Keratinocyte (primary cell): Measurements from ENCODE around the gene MXRA8. TPM values are rescaled to one million over a fixed set of nuclear protein-coding genes. Genes with fewer than 3 reads are reported as not detected.

Experiments
- DNase-seq: peaks from one replicate; pipeline ENCODE4 v3.0.0-alpha.2; 2011; ENCODE audit warnings: low read depth, missing footprints, low spot score
- FAIRE-seq: peaks from 2 replicates; lab custom pipeline; 2011; peaks lifted over from hg19 to GRCh38; lab: Jason Lieb, UNC
- H2AFZ ChIP-seq: 2 replicates; pipeline ENCODE4 v1.6.0; 2012; ENCODE audit warnings: low read length, control low read depth, inconsistent platforms; ENCODE audit not compliant: control insufficient read depth
- H3K27ac ChIP-seq: 2 replicates; pipeline ENCODE4 v1.5.1; 2011; ENCODE audit warnings: low read length; ENCODE audit not compliant: control insufficient read depth, insufficient read depth
- H3K27me3 ChIP-seq: 3 replicates; pipeline ENCODE4 v1.6.0; 2011; ENCODE audit warnings: low read length; ENCODE audit not compliant: control insufficient read depth, insufficient read depth; ENCODE audit errors: extremely low read depth
- H3K36me3 ChIP-seq, 2 experiments: 2 replicates in 1 of 2; 3 replicates in 1 of 2; pipeline ENCODE4 v1.5.1; 2011; ENCODE audit warnings: low read length in 2 of 2, mild to moderate bottlenecking in 1 of 2; ENCODE audit not compliant: control insufficient read depth in 2 of 2, insufficient read depth in 2 of 2; ENCODE audit errors: extremely low read depth in 1 of 2
- H3K4me1 ChIP-seq: 3 replicates; pipeline ENCODE4 v1.5.1; 2011; ENCODE audit warnings: low read length; ENCODE audit not compliant: control insufficient read depth, insufficient read depth; ENCODE audit errors: extremely low read depth
- H3K4me2 ChIP-seq: 3 replicates; pipeline ENCODE4 v1.6.0; 2011; ENCODE audit warnings: low read depth, low read length; ENCODE audit not compliant: control insufficient read depth, insufficient read depth; ENCODE audit errors: extremely low read depth
- H3K4me3 ChIP-seq, 3 experiments: fragments of 200-600 bp in 1 of 3; sonication (generic) in 1 of 3; 2 replicates in 2 of 3; 3 replicates in 1 of 3; pipeline ENCODE4 v1.5.1; 2011 to 2016; ENCODE audit warnings: low read length in 3 of 3, mild to moderate bottlenecking in 3 of 3, control low read depth in 2 of 3, inconsistent platforms in 1 of 3, low read depth in 1 of 3, mixed read lengths in 1 of 3, mixed run types in 1 of 3, moderate library complexity in 1 of 3; ENCODE audit not compliant: control insufficient read depth in 2 of 3, insufficient read depth in 2 of 3; ENCODE audit errors: extremely low read depth in 1 of 3
- H3K79me2 ChIP-seq: 2 replicates; pipeline ENCODE4 v1.6.0; 2012; ENCODE audit warnings: low read length; ENCODE audit not compliant: control insufficient read depth, insufficient read depth
- H3K9ac ChIP-seq: 3 replicates; pipeline ENCODE4 v1.6.0; 2011; ENCODE audit warnings: low read length; ENCODE audit not compliant: control insufficient read depth, insufficient read depth; ENCODE audit errors: extremely low read depth
- H3K9me1 ChIP-seq: 3 replicates; pipeline ENCODE4 v1.6.0; 2011; ENCODE audit warnings: low read length; ENCODE audit not compliant: control insufficient read depth, insufficient read depth; ENCODE audit errors: extremely low read depth
- H3K9me3 ChIP-seq: 2 replicates; pipeline ENCODE4 v1.5.1; 2012; ENCODE audit warnings: low read depth, low read length; ENCODE audit not compliant: control insufficient read depth
- H4K20me1 ChIP-seq: 3 replicates; pipeline ENCODE4 v1.6.0; 2011; ENCODE audit warnings: low read length; ENCODE audit not compliant: control insufficient read depth, insufficient read depth; ENCODE audit errors: extremely low read depth
- CTCF ChIP-seq, 3 experiments: IDR thresholded peaks in 1 of 3; conservative IDR thresholded peaks in 1 of 3; optimal IDR thresholded peaks in 1 of 3; 2 replicates in 2 of 3; 3 replicates in 1 of 3; pipeline versions ENCODE3 to v1.5.1; 2011; ENCODE audit warnings: low read length in 3 of 3, mild to moderate bottlenecking in 3 of 3, moderate library complexity in 2 of 3, control low read depth in 1 of 3, inconsistent platforms in 1 of 3; ENCODE audit not compliant: insufficient read depth in 2 of 3; ENCODE audit errors: extremely low read depth in 1 of 3
- EZH2 ChIP-seq: IDR thresholded peaks from one replicate; pipeline ENCODE4 v1.6.1; 2012; ENCODE audit warnings: inconsistent platforms, mild to moderate bottlenecking, low read length, moderate library complexity
- dilution Hi-C: fragments of 300-500 bp; cut with MboI; formaldehyde crosslinking; loops from one replicate; pipeline ENCODE4 v1.7.0; 2020; ENCODE audit warnings: low sequenced_read_pairs; ENCODE audit not compliant: extremely low pct_ligation_motif_present
- polyA plus RNA-seq, 5 experiments: library from polyadenylated mRNA; depleted of rRNA in 3 of 5; stranded (reverse) in 3 of 5; stranded (forward) in 1 of 5; unstranded in 1 of 5; fragments of >200 nt; gene quantifications; 1 replicate in 1 of 5; 2 replicates in 3 of 5; 3 replicates in 1 of 5; pipeline versions ENCODE4 v1.2.1 to v1.2.3, GENCODE V29; 2011 to 2012; ENCODE audit warnings: missing spikeins in 2 of 5, low read depth in 1 of 5, low replicate concordance in 1 of 5

MXRA8 gene
- polyA plus RNA-seq, 1 donor (not counting 4 experiments of a cell fraction or from before 2014, with no cell fraction given), result not detected

GRCh38 chr1:1329304-1330210 lies 28.8 kb downstream of the MXRA8 start:
- no peak for TF ChIP-seq CTCF (optimal IDR thresholded peaks at IDR 0.05 in 1 of 3, IDR thresholded peaks at IDR 0.05 in 1 of 3, conservative IDR thresholded peaks at IDR 0.05 in 1 of 3; ENCODE audit: extremely low read depth in 1 of 3, insufficient read depth in 2 of 3, low read length in 3 of 3)
- TF ChIP-seq EZH2, result no peak
- Histone ChIP-seq H3K27ac (no peak overlapping the region), H3K27me3 (peaks cover 11% of the 10 kb centered on the region), H3K9me1 (no peaks in the 10 kb centered on the region), H3K9me3 (peaks cover 4% of the 10 kb centered on the region), H3K4me3 (no peak overlapping the region), H4K20me1 (peaks cover 21% of the 10 kb centered on the region), H3K36me3 (peaks cover 2 to 11% of the 10 kb centered on the region in 2 experiments), H3K4me1 (peaks cover 42% of the 10 kb centered on the region), H3K79me2 (peaks cover 27% of the 10 kb centered on the region), H2AFZ (no peak overlapping the region), H3K4me2 (no peak overlapping the region), H3K9ac (no peak overlapping the region)
- no peak for DNase-seq
- FAIRE-seq, result no peak
- dilution Hi-C loops, result no loop called here

- Histone ChIP-seq H3K4me3 (no peak overlapping the region), H3K4me1 (peaks cover 34% of the 10 kb centered on the region), H3K27me3 (peaks cover 11% of the 10 kb centered on the region), H4K20me1 (peaks cover 10% of the 10 kb centered on the region), H3K9ac (no peak overlapping the region), H3K79me2 (peaks cover 36% of the 10 kb centered on the region), H3K27ac (no peak overlapping the region), H3K4me2 (no peak overlapping the region), H3K36me3 (peaks cover 3 to 11% of the 10 kb centered on the region in 2 experiments), H3K9me1 (no peaks in the 10 kb centered on the region), H3K9me3 (peaks cover 4% of the 10 kb centered on the region), H2AFZ (no peak overlapping the region)
- no peak for FAIRE-seq
- DNase-seq, result no peak
- no peak for TF ChIP-seq EZH2
- no peak for TF ChIP-seq CTCF (optimal IDR thresholded peaks at IDR 0.05 in 1 of 3, IDR thresholded peaks at IDR 0.05 in 1 of 3, conservative IDR thresholded peaks at IDR 0.05 in 1 of 3; ENCODE audit: extremely low read depth in 1 of 3, insufficient read depth in 2 of 3, low read length in 3 of 3)
- dilution Hi-C loops, result no loop called here
Observed at GRCh38 chr1:1328254-1328653, 30.1 kb downstream of the MXRA8 start.
